Panc1 (cell line): ENCODE measurements around the gene IFI16. TPM values are rescaled to one million over a fixed set of nuclear protein-coding genes. Genes with fewer than 3 reads are reported as not detected.
"Not testable (repeated sequence)": the region's sequence is repeated elsewhere in the genome, so short reads cannot be mapped to it uniquely, and the experiment has no call there.

Experiments
- ATAC-seq: fragments of 200-7000 bp; cut with Tn5 transposase; 2 replicates; pipeline ENCODE4 v1.9.1; 2020; ENCODE audit warnings: mild to moderate bottlenecking, moderate library complexity
- BruUV-seq: library from RNA; stranded (reverse); fragments of 400-500 nt; replicated peaks from 2 replicates; lab custom pipeline; 2021; lab: Mats Ljungman, UMichigan
- CTCF ChIA-PET: fragments of 300-600 bp; sonication (Branson Sonifier 250); formaldehyde crosslinking; loops from one replicate; lab custom pipeline; 2022; ENCODE audit warnings: antibody characterized with exemption; lab: Charles Lee
- POLR2A ChIA-PET: fragments of 300-600 bp; sonication (Branson Sonifier 250); formaldehyde crosslinking; loops from one replicate; lab custom pipeline; 2022; ENCODE audit warnings: antibody characterized with exemption; lab: Charles Lee
- DNase-seq: peaks from one replicate; pipeline ENCODE4 v3.0.0-alpha.2; 2010; ENCODE audit warnings: low read depth, low spot score
- H3K27ac ChIP-seq: 2 replicates; pipeline ENCODE4 v1.5.1; 2011; ENCODE audit warnings: mild to moderate bottlenecking, low read length, inconsistent platforms
- H3K27me3 ChIP-seq: fragments of 200-500 bp; sonication (Bioruptor generic); 2 replicates; pipeline ENCODE4 v1.6.0; 2014; ENCODE audit warnings: low read length, inconsistent platforms; ENCODE audit not compliant: control insufficient read depth, insufficient read depth
- H3K36me3 ChIP-seq: fragments of 200-500 bp; sonication (Bioruptor generic); 2 replicates; pipeline ENCODE4 v1.5.1; 2014; ENCODE audit warnings: inconsistent platforms, mild to moderate bottlenecking, low read length, moderate library complexity; ENCODE audit not compliant: control insufficient read depth, insufficient read depth
- H3K4me1 ChIP-seq: 2 replicates; pipeline ENCODE4 v1.5.1; 2011; ENCODE audit warnings: inconsistent platforms, mild to moderate bottlenecking, low read length, moderate library complexity; ENCODE audit not compliant: control insufficient read depth, insufficient read depth
- H3K4me3 ChIP-seq, 2 experiments: 2 replicates each; pipeline ENCODE4 v1.5.1; 2011 to 2012; ENCODE audit warnings: low read depth in 2 of 2, low read length in 2 of 2, mild to moderate bottlenecking in 2 of 2, inconsistent platforms in 1 of 2, moderate library complexity in 1 of 2
- H3K9me3 ChIP-seq: fragments of 200-500 bp; sonication (Bioruptor generic); 2 replicates; pipeline ENCODE4 v1.5.1; 2014; ENCODE audit warnings: low read depth, mild to moderate bottlenecking, inconsistent platforms, low read length, moderate library complexity; ENCODE audit not compliant: control insufficient read depth, insufficient read depth
- in situ Hi-C: cut with HindIII; loops from 2 replicates; pipeline ENCODE4 v1.10.0; 2016; ENCODE audit warnings: low sequenced_read_pairs, low pct_unique_long_range_greater_than_20kb
- intact Hi-C: fragments of 100-400 bp; cut with micrococcal nuclease; formaldehyde crosslinking; loops from one replicate; pipeline ENCODE4 v1.10.0; 2022; ENCODE audit not compliant: unreplicated experiment
- total RNA-seq: library from RNA; stranded (reverse); gene quantifications from one replicate; pipeline ENCODE4 v1.2.1, GENCODE V29; 2021; ENCODE audit not compliant: unreplicated experiment

IFI16 gene
- total RNA-seq, 1 experiment from 2014 or later: 0.36 TPM

GRCh38 chr1:159103021-159103420 lies 93.3 kb downstream of the IFI16 start:
- CTCF ChIA-PET, POLR2A ChIA-PET, H3K9me3 ChIP-seq, ATAC-seq, H3K27me3 ChIP-seq, H3K4me1 ChIP-seq, H3K4me3 ChIP-seq, BruUV-seq, intact Hi-C loops, H3K27ac ChIP-seq, DNase-seq, H3K36me3 ChIP-seq, in situ Hi-C loops: not testable (repeated sequence)

Other genes with a start within 250 kb of the IFI16 start
- not detected for gene OR6N1, start 237.7 kb upstream of the IFI16 start, total RNA-seq
- not detected for gene OR6N2, start 228.7 kb upstream of the IFI16 start, total RNA-seq
- gene MNDA, start 178.6 kb upstream of the IFI16 start, total RNA-seq: not detected
- not detected for gene PYHIN1, start 78.4 kb upstream of the IFI16 start, total RNA-seq
- not detected for gene AIM2, start 66.9 kb downstream of the IFI16 start, total RNA-seq
- gene CADM3, start 161.7 kb downstream of the IFI16 start, total RNA-seq: 0.28 TPM
- not detected for gene ACKR1, start 195.0 kb downstream of the IFI16 start, total RNA-seq